ENCODE results near the gene RPL13. TPM values are rescaled to one million over a fixed set of nuclear protein-coding genes. Genes with fewer than 3 reads are reported as not detected.

The RPL13 gene
- total RNA-seq, 2 donors from 2014 or later = 4,192 to 4,476 TPM

DNA sequence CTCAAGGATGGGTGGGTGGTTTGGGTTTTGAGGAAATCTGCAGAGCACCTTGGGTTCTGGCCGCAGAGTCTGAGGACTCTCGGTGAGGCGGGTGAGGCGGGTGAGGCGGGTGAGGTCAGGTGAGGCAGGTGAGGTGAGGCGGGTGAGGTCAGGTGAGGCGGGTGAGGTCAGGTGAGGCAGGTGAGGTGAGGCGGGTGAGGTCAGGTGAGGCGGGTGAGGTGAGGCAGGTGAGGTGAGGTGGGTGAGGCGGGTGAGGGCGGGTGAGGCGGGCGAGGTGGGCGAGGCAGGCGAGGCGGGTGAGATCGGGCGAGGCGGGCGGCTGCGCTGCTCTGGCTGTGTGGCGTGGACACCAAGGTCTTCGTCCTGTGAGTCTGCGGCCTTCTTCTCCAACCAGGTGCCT is 24.1 kb upstream of the RPL13 start:
- DNase-seq (no peak), ATAC-seq (no peak)
- Mint-ChIP-seq H3K27ac (no peak overlapping the region), H3K4me3 (no peak overlapping the region), H3K36me3 (ENCODE audit: low read depth) (peaks cover 2% of the 10 kb centered on the region), H3K4me1 (peaks cover 15% of the 10 kb centered on the region), H3K27me3 (no peaks in the 10 kb centered on the region)
- no peaks in the 10 kb centered on the region for H3K9me3 ChIP-seq (ENCODE audit: control insufficient read depth, low read length, poor library complexity, severe bottlenecking)

DNA sequence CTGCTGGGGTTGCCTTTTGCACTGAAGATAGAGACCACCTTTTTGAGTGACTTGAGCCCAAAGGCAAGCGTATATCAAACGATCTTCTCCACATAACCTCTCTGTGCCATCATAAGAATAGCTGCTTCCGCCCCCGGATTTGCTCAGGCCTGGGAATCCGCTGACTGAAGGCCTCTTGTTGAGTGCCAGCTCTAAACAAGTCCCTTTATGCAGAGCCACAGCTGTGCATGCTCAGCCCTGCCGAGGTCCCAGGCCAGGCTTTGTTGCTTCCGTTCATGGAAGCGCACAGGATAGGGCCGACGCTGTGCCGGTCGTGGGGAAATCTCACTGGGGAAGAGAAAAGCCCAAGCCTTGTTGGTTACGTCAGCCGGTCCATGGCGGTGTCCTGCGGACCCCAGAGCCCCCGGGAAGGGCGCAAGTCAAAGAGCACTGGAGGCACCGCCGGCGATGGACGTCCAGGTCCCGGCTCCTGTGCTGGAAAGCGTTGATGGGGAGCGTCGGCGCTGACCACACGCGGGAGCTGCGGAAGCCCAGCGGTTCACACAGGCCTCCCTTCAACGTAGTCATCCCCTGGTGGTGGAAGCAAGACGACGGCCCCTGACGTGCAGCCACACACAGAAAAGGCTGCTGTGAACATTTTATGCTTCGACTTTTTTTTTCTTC is 23.5 kb upstream of the RPL13 start:
- peaks cover 2% of the 10 kb centered on the region for H3K36me3 Mint-ChIP-seq (ENCODE audit: low read depth)
- DNase-seq (no peak), ATAC-seq (no peak)
- no peak overlapping the region for H3K27ac Mint-ChIP-seq
- no peaks in the 10 kb centered on the region for H3K9me3 ChIP-seq (ENCODE audit: control insufficient read depth, low read length, poor library complexity, severe bottlenecking)
- H3K4me1 Mint-ChIP-seq = peaks cover 15% of the 10 kb centered on the region
- no peaks in the 10 kb centered on the region for H3K27me3 Mint-ChIP-seq
- no peak overlapping the region for H3K4me3 Mint-ChIP-seq

DNA sequence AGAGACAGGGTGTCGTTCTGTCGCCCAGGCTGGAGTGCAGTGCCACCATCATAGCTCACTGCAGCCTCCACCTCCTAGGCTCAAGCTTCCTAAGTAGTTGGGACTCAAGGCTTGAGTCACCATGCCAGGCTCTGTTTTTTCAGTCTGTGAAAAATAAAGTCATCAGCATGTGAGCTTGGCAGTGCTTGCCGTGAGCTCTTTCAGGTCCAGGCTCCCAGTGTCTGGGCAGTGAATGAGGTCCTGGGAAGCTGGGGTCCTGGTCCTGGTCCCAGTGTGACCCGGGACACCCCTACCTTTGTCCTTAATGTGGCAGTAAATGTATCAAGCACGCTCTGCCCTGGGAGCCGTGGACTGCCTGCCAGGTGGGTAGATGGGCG is 22.9 kb upstream of the RPL13 start:
- ATAC-seq (no peak), DNase-seq (no peak)
- peaks cover 2% of the 10 kb centered on the region for H3K36me3 Mint-ChIP-seq (ENCODE audit: low read depth)
- no peaks in the 10 kb centered on the region for H3K27me3 Mint-ChIP-seq
- no peak overlapping the region for H3K4me3 Mint-ChIP-seq
- H3K9me3 ChIP-seq (ENCODE audit: control insufficient read depth, low read length, poor library complexity, severe bottlenecking) = no peaks in the 10 kb centered on the region
- no peak overlapping the region for H3K27ac Mint-ChIP-seq
- H3K4me1 Mint-ChIP-seq = peaks cover 17% of the 10 kb centered on the region

- H3K36me3 Mint-ChIP-seq (ENCODE audit: low read depth) = peaks cover 2% of the 10 kb centered on the region
- H3K4me1 Mint-ChIP-seq = peaks cover 17% of the 10 kb centered on the region
- H3K9me3 ChIP-seq (ENCODE audit: control insufficient read depth, low read length, poor library complexity, severe bottlenecking) = no peaks in the 10 kb centered on the region
- DNase-seq (no peak), ATAC-seq (no peak)
- H3K27ac Mint-ChIP-seq = peak overlapping the region; percentile 32
- no peak overlapping the region for H3K4me3 Mint-ChIP-seq
- H3K27me3 Mint-ChIP-seq = no peaks in the 10 kb centered on the region
These were observed 22.2 kb upstream of the RPL13 start for GRCh38 chr16:89538286-89538685.

DNA sequence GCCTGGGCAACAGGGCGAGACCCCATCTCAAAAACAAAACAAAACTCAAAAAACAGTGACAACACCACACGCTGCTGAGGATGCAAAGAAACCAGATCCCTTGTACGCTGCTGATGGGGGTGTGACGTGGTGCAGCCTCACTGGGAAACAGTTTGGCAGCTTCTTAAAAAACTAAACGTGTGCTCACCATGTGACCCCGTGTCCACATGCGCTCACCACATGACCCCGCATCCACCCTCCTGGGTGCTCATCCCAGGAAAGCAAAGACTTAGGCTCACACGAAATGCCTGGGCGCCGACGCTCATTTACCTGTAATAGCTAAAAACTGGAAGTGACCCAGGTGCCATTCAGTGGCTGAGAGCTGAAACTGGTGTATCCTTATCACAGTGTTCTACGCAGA is 19.9 kb upstream of the RPL13 start:
- ATAC-seq (no peak), DNase-seq (no peak)
- no peaks in the 10 kb centered on the region for H3K36me3 Mint-ChIP-seq (ENCODE audit: low read depth)
- H3K27me3 Mint-ChIP-seq = no peaks in the 10 kb centered on the region
- H3K27ac Mint-ChIP-seq = peak overlapping the region; percentile 47
- peaks cover 2% of the 10 kb centered on the region for H3K4me1 Mint-ChIP-seq
- peak overlapping the region; percentile 12 for H3K4me3 Mint-ChIP-seq
- no peaks in the 10 kb centered on the region for H3K9me3 ChIP-seq (ENCODE audit: control insufficient read depth, low read length, poor library complexity, severe bottlenecking)

- H3K36me3 Mint-ChIP-seq (ENCODE audit: low read depth) = no peaks in the 10 kb centered on the region
- H3K27ac Mint-ChIP-seq = no peak overlapping the region
- H3K9me3 ChIP-seq (ENCODE audit: control insufficient read depth, low read length, poor library complexity, severe bottlenecking) = no peaks in the 10 kb centered on the region
- H3K4me1 Mint-ChIP-seq = peaks cover 2% of the 10 kb centered on the region
- H3K4me3 Mint-ChIP-seq = no peak overlapping the region
- DNase-seq (no peak), ATAC-seq (no peak)
- H3K27me3 Mint-ChIP-seq = no peaks in the 10 kb centered on the region
These were observed 18.7 kb upstream of the RPL13 start for GRCh38 chr16:89541792-89542191.

DNA sequence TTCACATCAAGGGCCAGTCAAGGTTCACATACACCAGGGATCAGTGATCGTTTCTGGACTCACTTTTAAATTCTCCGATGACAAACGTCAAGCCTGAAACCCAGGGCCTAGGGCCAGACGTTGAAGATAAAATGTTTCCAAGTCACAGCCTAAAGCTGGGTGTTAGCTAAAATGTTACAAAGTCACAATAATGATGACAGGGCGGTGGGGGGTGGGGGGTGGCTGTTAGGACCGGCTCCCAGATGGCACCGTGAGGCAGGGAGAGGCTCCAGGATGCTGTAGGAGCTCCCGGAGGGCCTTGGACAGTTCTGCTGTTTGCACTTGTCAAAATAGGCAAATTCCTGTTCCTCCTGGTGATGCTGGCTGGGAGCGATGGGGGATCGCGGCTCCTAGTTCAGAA is 16.4 kb upstream of the RPL13 start:
- DNase-seq (no peak), ATAC-seq (no peak)
- Mint-ChIP-seq H3K27ac (no peak overlapping the region), H3K36me3 (ENCODE audit: low read depth) (no peaks in the 10 kb centered on the region), H3K4me3 (no peak overlapping the region), H3K27me3 (no peaks in the 10 kb centered on the region), H3K4me1 (peaks cover 4% of the 10 kb centered on the region)
- H3K9me3 ChIP-seq (ENCODE audit: control insufficient read depth, low read length, poor library complexity, severe bottlenecking) = no peaks in the 10 kb centered on the region

GRCh38 chr16:89544713-89545043 is 15.8 kb upstream of the RPL13 start:
- Mint-ChIP-seq H3K27ac (peak overlapping the region; percentile 29), H3K4me3 (no peak overlapping the region), H3K4me1 (peaks cover 10% of the 10 kb centered on the region), H3K36me3 (ENCODE audit: low read depth) (no peaks in the 10 kb centered on the region), H3K27me3 (no peaks in the 10 kb centered on the region)
- ATAC-seq (no peak), DNase-seq (no peak)
- H3K9me3 ChIP-seq (ENCODE audit: control insufficient read depth, low read length, poor library complexity, severe bottlenecking) = no peaks in the 10 kb centered on the region

- no peak overlapping the region for H3K4me3 Mint-ChIP-seq
- peaks cover 11% of the 10 kb centered on the region for H3K4me1 Mint-ChIP-seq
- no peaks in the 10 kb centered on the region for H3K36me3 Mint-ChIP-seq (ENCODE audit: low read depth)
- H3K9me3 ChIP-seq (ENCODE audit: control insufficient read depth, low read length, poor library complexity, severe bottlenecking) = no peaks in the 10 kb centered on the region
- H3K27ac Mint-ChIP-seq = peak overlapping the region; percentile 29
- no peak for ATAC-seq
- H3K27me3 Mint-ChIP-seq = no peaks in the 10 kb centered on the region
- DNase-seq = no peak
These were observed 15.2 kb upstream of the RPL13 start for GRCh38 chr16:89545044-89545830.

DNA sequence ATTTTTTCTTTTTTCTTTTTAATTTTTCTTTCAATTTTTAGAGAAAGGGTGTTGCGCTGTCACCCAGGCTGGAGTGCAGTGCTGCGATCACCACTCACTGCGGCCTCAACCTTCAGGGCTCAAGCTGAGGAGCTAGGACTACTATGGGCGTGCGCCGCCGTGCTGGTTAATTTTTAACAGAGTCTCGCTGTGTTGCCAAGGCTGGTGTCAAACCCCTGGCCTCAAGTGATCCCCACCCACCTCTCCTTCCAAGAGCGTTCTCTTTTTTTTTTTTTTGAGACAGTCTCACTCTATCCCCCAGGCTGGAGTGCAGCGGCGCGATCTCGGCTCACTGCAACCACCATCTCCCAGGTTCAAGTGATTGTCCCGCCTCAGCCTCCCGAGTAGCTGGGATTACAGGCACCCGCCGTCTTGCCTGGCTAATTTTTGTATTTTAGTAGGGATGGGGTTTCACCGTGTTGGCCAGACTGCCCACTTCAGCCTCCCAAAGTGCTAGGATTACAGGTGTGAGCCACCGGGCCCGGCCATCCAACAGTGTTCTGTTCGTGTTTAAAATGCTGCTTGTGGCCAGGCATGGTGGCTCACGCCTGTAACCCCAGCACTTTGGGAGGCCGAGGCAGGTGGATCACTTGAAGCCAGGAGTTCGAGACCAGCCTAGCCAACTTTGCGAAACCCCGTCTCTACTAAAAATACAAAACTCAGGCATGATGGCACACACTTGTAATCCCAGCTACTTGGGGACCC is 14.5 kb upstream of the RPL13 start:
- no peaks in the 10 kb centered on the region for H3K36me3 Mint-ChIP-seq (ENCODE audit: low read depth)
- no peak overlapping the region for H3K4me3 Mint-ChIP-seq
- DNase-seq (no peak), ATAC-seq (no peak)
- H3K27me3 Mint-ChIP-seq = no peaks in the 10 kb centered on the region
- no peaks in the 10 kb centered on the region for H3K9me3 ChIP-seq (ENCODE audit: control insufficient read depth, low read length, poor library complexity, severe bottlenecking)
- no peak overlapping the region for H3K27ac Mint-ChIP-seq
- H3K4me1 Mint-ChIP-seq = peaks cover 11% of the 10 kb centered on the region

- no peak for DNase-seq
- no peaks in the 10 kb centered on the region for H3K27me3 Mint-ChIP-seq
- no peaks in the 10 kb centered on the region for H3K36me3 Mint-ChIP-seq (ENCODE audit: low read depth)
- H3K27ac Mint-ChIP-seq = no peak overlapping the region
- no peaks in the 10 kb centered on the region for H3K9me3 ChIP-seq (ENCODE audit: control insufficient read depth, low read length, poor library complexity, severe bottlenecking)
- H3K4me3 Mint-ChIP-seq = no peak overlapping the region
- peaks cover 11% of the 10 kb centered on the region for H3K4me1 Mint-ChIP-seq
- no peak for ATAC-seq
These were observed 13.7 kb upstream of the RPL13 start for GRCh38 chr16:89546781-89547180.

GRCh38 chr16:89547291-89547690 is 13.2 kb upstream of the RPL13 start:
- H3K4me3 Mint-ChIP-seq = no peak overlapping the region
- no peaks in the 10 kb centered on the region for H3K27me3 Mint-ChIP-seq
- H3K36me3 Mint-ChIP-seq (ENCODE audit: low read depth) = no peaks in the 10 kb centered on the region
- H3K9me3 ChIP-seq (ENCODE audit: control insufficient read depth, low read length, poor library complexity, severe bottlenecking) = no peaks in the 10 kb centered on the region
- H3K27ac Mint-ChIP-seq = no peak overlapping the region
- ATAC-seq (no peak), DNase-seq (no peak)
- peaks cover 10% of the 10 kb centered on the region for H3K4me1 Mint-ChIP-seq

DNA sequence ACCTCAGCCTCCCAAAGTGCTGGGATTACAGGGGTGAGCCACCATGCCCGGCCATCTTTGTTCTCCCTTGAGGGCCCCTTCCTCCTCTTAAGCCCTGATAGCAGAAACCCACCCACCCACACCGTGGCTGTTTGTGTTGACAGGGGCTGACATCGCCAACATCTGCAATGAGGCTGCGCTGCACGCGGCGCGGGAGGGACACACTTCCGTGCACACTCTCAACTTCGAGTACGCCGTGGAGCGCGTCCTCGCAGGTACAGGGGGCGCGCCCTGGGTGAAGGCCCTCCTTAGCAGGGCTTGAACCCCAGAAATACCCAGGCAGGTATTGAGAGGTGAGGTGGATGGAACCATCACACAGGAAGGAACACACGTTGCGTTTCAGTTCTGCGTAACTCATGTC is 12.6 kb upstream of the RPL13 start:
- Mint-ChIP-seq H3K4me1 (peaks cover 9% of the 10 kb centered on the region), H3K27ac (peak overlapping the region; percentile 86), H3K27me3 (no peaks in the 10 kb centered on the region), H3K36me3 (ENCODE audit: low read depth) (no peaks in the 10 kb centered on the region), H3K4me3 (no peak overlapping the region)
- no peak for ATAC-seq
- no peaks in the 10 kb centered on the region for H3K9me3 ChIP-seq (ENCODE audit: control insufficient read depth, low read length, poor library complexity, severe bottlenecking)
- no peak for DNase-seq

Measured in T-helper 17 cell (primary cell).